Liver (tissue), 9 donors: ENCODE data around the gene SCRN1. TPM values are rescaled to one million over a fixed set of nuclear protein-coding genes. Genes with fewer than 3 reads are reported as not detected.
"Not testable (repeated sequence)": the region's sequence is repeated elsewhere in the genome, so short reads cannot be mapped to it uniquely, and the experiment has no call there.

Experiments
- DNase-seq: peaks from one replicate; pipeline ENCODE4 v3.0.0-alpha.2; 2017; ENCODE audit warnings: low spot score
- H3K27ac ChIP-seq, 2 donors: one replicate each; pipeline ENCODE4 v1.7.0; 2013; ENCODE audit warnings: inconsistent platforms in 2 of 2, low read length in 2 of 2, control low read depth in 1 of 2, low read depth in 1 of 2, mild to moderate bottlenecking in 1 of 2
- H3K27me3 ChIP-seq, 4 donors: one replicate each; pipeline versions ENCODE4 v1.6.1 to v1.7.0; 2013; ENCODE audit warnings: low read length in 3 of 4, inconsistent platforms in 1 of 4, mild to moderate bottlenecking in 1 of 4, moderate library complexity in 1 of 4; ENCODE audit not compliant: control insufficient read depth in 4 of 4, insufficient read depth in 4 of 4
- H3K36me3 ChIP-seq, 4 donors: one replicate each; pipeline versions ENCODE4 v1.6.1 to v1.7.0; 2013; ENCODE audit warnings: low read length in 3 of 4, mild to moderate bottlenecking in 3 of 4, low read depth in 1 of 4, moderate library complexity in 1 of 4; ENCODE audit not compliant: control insufficient read depth in 4 of 4, insufficient read depth in 3 of 4
- H3K4me1 ChIP-seq, 4 donors: one replicate each; pipeline versions ENCODE4 v1.6.1 to v1.7.0; 2013; ENCODE audit warnings: low read length in 3 of 4, mild to moderate bottlenecking in 3 of 4, moderate library complexity in 1 of 4; ENCODE audit not compliant: control insufficient read depth in 4 of 4, insufficient read depth in 4 of 4
- H3K4me3 ChIP-seq, 3 donors: one replicate each; pipeline versions ENCODE4 v1.6.1 to v1.7.0; 2013; ENCODE audit warnings: low read length in 3 of 3, control low read depth in 1 of 3, low read depth in 1 of 3, mild to moderate bottlenecking in 1 of 3
- H3K9ac ChIP-seq, 2 donors: one replicate each; pipeline ENCODE4 v1.7.0; 2013; ENCODE audit warnings: low read length in 2 of 2, mild to moderate bottlenecking in 2 of 2, moderate library complexity in 2 of 2, control low read depth in 1 of 2, low read depth in 1 of 2
- H3K9me3 ChIP-seq, 4 donors: one replicate each; pipeline versions ENCODE4 v1.6.1 to v1.7.0; 2013; ENCODE audit warnings: low read length in 3 of 4; ENCODE audit not compliant: control insufficient read depth in 4 of 4
- ATF3 ChIP-seq: IDR thresholded peaks from 2 replicates; pipeline ENCODE4 v1.6.1; 2016; ENCODE audit warnings: antibody characterized with exemption
- CTCF ChIP-seq: fragments of 150-350 bp; IDR thresholded peaks from 2 replicates; pipeline ENCODE4 v1.5.1; 2017; ENCODE audit warnings: improper control_type of control experiment, low read depth, low read length; ENCODE audit not compliant: missing input control
- EGR1 ChIP-seq, 2 donors: IDR thresholded peaks; 2 replicates each; pipeline ENCODE4 v1.6.1; 2016 to 2018; ENCODE audit warnings: antibody characterized with exemption in 2 of 2, low read depth in 2 of 2
- FOXA1 ChIP-seq: IDR thresholded peaks from 2 replicates; pipeline ENCODE4 v1.6.1; 2016; ENCODE audit warnings: antibody characterized with exemption
- FOXA2 ChIP-seq: IDR thresholded peaks from 2 replicates; pipeline ENCODE4 v1.6.1; 2016; ENCODE audit warnings: antibody characterized with exemption
- GABPA ChIP-seq, 2 donors: IDR thresholded peaks in 1 of 2; conservative IDR thresholded peaks in 1 of 2; 2 replicates each; pipeline ENCODE4 v1.6.1; 2016; ENCODE audit warnings: antibody characterized with exemption in 2 of 2, mild to moderate bottlenecking in 1 of 2, moderate library complexity in 1 of 2
- JUND ChIP-seq, 2 donors: IDR thresholded peaks; 2 replicates each; pipeline ENCODE4 v1.6.1; 2016; ENCODE audit warnings: antibody characterized with exemption in 2 of 2
- NR2F2 ChIP-seq: IDR thresholded peaks from 2 replicates; pipeline ENCODE4 v1.6.1; 2016; ENCODE audit warnings: antibody characterized with exemption
- RAD21 ChIP-seq, 2 donors: IDR thresholded peaks; 2 replicates each; pipeline ENCODE4 v1.6.1; 2016; ENCODE audit warnings: antibody characterized with exemption in 2 of 2, mild to moderate bottlenecking in 2 of 2
- SP1 ChIP-seq: IDR thresholded peaks from 2 replicates; pipeline ENCODE4 v1.6.1; 2018; ENCODE audit warnings: antibody characterized with exemption, mild to moderate bottlenecking
- TAF1 ChIP-seq: conservative IDR thresholded peaks from 2 replicates; pipeline ENCODE4 v1.6.1; 2016; ENCODE audit warnings: antibody characterized with exemption, mild to moderate bottlenecking
- WGBS: extraction: QIAGEN DNeasy Blood & Tissue Kit; methylation state at CpG from one replicate; pipeline ENCODE4 v1.1.7; 2013; 5-methylcytosine and 5-hydroxymethylcytosine counted together
- polyA plus RNA-seq, 2 donors: library from polyadenylated mRNA; stranded (reverse) in 1 of 2; unstranded in 1 of 2; fragments of 200-250 nt in 1 of 2; fragments of >200 nt in 1 of 2; fragmentation: Nextera tagmentation in 1 of 2; extraction: Ambion mirVana in 1 of 2; gene quantifications; one replicate each; pipeline versions ENCODE4 v1.2.1 to v1.2.3, GENCODE V29; 2013 to 2015
- total RNA-seq, 2 donors: library from RNA; depleted of rRNA; stranded (reverse); fragments of >200 nt; gene quantifications; one replicate each; pipeline ENCODE4 v1.2.3, GENCODE V29; 2014
- TF ChIP-seq, protein P1 (sequence below): IDR thresholded peaks from 2 replicates; pipeline ENCODE4 v1.6.1; 2016; ENCODE audit warnings: antibody characterized with exemption
- donor health status: healthy.
- donor health status: healthy.
- donor health status: healthy.
- donor health status: healthy.
- donor health status: healthy.

The SCRN1 gene
- total and polyA plus RNA-seq, 4 donors: 1.1 to 4.1 (median 2.0) TPM

- TF ChIP-seq JUND (IDR thresholded peaks at IDR 0.05): no peak
Measured at GRCh38 chr7:29892231-29892630, 97.4 kb downstream of the SCRN1 start (continued).

DNA sequence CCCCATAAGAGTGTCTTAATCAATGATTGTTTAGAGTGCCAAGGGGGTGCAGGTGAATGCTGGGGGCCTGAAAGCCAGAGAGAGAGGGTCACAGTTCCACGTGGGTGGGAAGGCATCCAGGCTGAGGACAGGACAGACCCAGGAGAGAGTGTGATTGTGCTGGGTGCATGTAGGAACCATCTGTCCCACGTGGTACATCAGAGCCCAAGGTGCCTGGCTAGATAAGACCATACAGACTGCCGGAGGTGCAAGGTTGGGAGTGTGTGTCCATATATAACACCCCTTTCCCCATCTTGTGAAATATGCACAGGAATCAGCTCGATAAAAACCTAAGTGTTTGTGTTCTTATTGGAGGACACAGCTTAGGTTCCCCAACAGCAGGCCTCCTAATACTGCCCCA is 97.8 kb downstream of the SCRN1 start:
- no peak for DNase-seq
- WGBS: 86% methylated on average over 4 of the region's 4 CpGs
- H3K4me3 ChIP-seq: no peak overlapping the region
- H3K9me3 ChIP-seq: peaks cover 0 to under 1% (median 0%) of the 10 kb centered on the region in 4 donors
- H3K36me3 ChIP-seq: no peaks in the 10 kb centered on the region
- no peaks in the 10 kb centered on the region for H3K4me1 ChIP-seq
- no peak overlapping the region for H3K27ac ChIP-seq
- H3K27me3 ChIP-seq: no peaks in the 10 kb centered on the region
- no peak overlapping the region for H3K9ac ChIP-seq
- no peak for TF ChIP-seq EGR1 (IDR thresholded peaks at IDR 0.05; ENCODE audit: low read depth in 2 of 2)
- TF ChIP-seq, protein P1, sequence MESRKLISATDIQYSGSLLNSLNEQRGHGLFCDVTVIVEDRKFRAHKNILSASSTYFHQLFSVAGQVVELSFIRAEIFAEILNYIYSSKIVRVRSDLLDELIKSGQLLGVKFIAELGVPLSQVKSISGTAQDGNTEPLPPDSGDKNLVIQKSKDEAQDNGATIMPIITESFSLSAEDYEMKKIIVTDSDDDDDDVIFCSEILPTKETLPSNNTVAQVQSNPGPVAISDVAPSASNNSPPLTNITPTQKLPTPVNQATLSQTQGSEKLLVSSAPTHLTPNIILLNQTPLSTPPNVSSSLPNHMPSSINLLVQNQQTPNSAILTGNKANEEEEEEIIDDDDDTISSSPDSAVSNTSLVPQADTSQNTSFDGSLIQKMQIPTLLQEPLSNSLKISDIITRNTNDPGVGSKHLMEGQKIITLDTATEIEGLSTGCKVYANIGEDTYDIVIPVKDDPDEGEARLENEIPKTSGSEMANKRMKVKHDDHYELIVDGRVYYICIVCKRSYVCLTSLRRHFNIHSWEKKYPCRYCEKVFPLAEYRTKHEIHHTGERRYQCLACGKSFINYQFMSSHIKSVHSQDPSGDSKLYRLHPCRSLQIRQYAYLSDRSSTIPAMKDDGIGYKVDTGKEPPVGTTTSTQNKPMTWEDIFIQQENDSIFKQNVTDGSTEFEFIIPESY: no peak
- TF ChIP-seq SP1: no peak
- no peak for TF ChIP-seq GABPA (IDR thresholded peaks at IDR 0.05 in 1 of 2, conservative IDR thresholded peaks at IDR 0.05 in 1 of 2)
- TF ChIP-seq ATF3: no peak
- no peak for TF ChIP-seq FOXA1
- no peak for TF ChIP-seq TAF1
- TF ChIP-seq RAD21 (IDR thresholded peaks at IDR 0.05): no peak

DNA sequence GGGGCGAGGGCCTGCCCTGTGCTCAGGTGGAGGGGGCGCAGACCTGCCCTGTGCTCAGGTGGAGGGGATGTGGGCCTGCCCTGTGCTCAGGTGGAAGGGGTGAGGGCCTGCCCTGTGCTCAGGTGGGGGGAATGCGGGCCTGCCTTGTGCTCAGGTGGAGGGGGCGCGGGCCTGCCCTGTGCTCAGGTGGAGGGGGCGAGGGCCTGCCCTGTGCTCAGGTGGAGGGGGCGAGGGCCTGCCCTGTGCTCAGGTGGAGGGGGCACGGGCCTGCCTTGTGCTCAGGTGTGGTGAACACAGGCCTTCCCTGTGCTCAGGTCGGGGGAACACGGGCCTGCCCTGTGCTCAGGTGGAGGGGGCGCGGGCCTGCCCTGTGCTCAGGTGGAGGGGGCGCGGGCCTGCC is 98.8 kb downstream of the SCRN1 start:
- H3K4me3 ChIP-seq, H3K9me3 ChIP-seq, H3K9ac ChIP-seq, H3K36me3 ChIP-seq, H3K27ac ChIP-seq, H3K27me3 ChIP-seq, H3K4me1 ChIP-seq, DNase-seq: not testable (repeated sequence)
- 84% methylated on average over 14 of the region's 14 CpGs for WGBS

DNA sequence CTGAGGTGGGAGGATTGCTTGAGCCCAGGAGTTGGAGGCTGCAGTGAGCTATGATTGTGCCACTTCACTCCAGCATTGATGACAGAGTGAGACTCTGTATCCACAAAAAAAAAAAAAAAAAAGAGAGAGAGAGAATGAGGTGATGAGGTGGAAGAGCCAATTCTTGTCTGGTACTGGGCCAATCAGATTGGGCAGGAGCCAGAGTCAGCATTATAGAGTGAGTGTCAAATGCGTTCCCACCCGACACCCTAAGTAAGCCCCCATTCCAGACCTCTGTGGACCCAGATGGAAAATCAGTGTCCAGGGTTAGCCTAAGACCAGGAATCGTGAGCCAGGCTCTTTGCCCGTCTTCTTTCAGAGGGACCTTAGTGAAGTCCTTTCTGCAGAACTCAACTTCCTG is 99.3 kb downstream of the SCRN1 start:
- H3K27ac ChIP-seq: no peak overlapping the region
- H3K9me3 ChIP-seq: no peaks in the 10 kb centered on the region
- H3K36me3 ChIP-seq: no peaks in the 10 kb centered on the region
- TF ChIP-seq NR2F2 (no peak), RAD21 (IDR thresholded peaks at IDR 0.05) (no peak), SP1 (no peak), FOXA2 (no peak), CTCF (no peak)
- no peak overlapping the region for H3K9ac ChIP-seq
- H3K27me3 ChIP-seq: no peaks in the 10 kb centered on the region
- no peak for DNase-seq
- H3K4me1 ChIP-seq: no peaks in the 10 kb centered on the region
- WGBS: 91% methylated on average over 4 of the region's 4 CpGs
- no peak overlapping the region for H3K4me3 ChIP-seq
